Neuron (in vitro differentiated cells): ENCODE measurements around the gene IQCM.

ENCODE experiments used
- H2AFZ ChIP-seq: one replicate; pipeline ENCODE4 v1.6.1; 2013; ENCODE audit warnings: low read depth, mild to moderate bottlenecking, inconsistent platforms, low read length, moderate library complexity
- H3K27me3 ChIP-seq: one replicate; pipeline ENCODE4 v1.6.1; 2013; ENCODE audit warnings: low read length; ENCODE audit not compliant: insufficient read depth
- H3K36me3 ChIP-seq: one replicate; pipeline ENCODE4 v1.6.1; 2013; ENCODE audit warnings: low read length; ENCODE audit not compliant: insufficient read depth
- H3K4me1 ChIP-seq: one replicate; pipeline ENCODE4 v1.6.1; 2013; ENCODE audit warnings: low read length; ENCODE audit not compliant: insufficient read depth
- H3K4me3 ChIP-seq: 2 replicates; pipeline ENCODE4 v1.5.1; 2013; ENCODE audit warnings: mild to moderate bottlenecking, low read length, moderate library complexity
- H3K9me3 ChIP-seq: one replicate; pipeline ENCODE4 v1.6.1; 2013; ENCODE audit warnings: low read length

IQCM gene

GRCh38 chr4:149752729-149753128, 62.9 kb downstream of the IQCM start:
- Histone ChIP-seq H3K4me1 (peaks cover 3% of the 10 kb centered on the region), H2AFZ (no peak overlapping the region), H3K4me3 (no peak overlapping the region), H3K36me3 (no peaks in the 10 kb centered on the region), H3K27me3 (no peaks in the 10 kb centered on the region), H3K9me3 (no peaks in the 10 kb centered on the region)

DNA sequence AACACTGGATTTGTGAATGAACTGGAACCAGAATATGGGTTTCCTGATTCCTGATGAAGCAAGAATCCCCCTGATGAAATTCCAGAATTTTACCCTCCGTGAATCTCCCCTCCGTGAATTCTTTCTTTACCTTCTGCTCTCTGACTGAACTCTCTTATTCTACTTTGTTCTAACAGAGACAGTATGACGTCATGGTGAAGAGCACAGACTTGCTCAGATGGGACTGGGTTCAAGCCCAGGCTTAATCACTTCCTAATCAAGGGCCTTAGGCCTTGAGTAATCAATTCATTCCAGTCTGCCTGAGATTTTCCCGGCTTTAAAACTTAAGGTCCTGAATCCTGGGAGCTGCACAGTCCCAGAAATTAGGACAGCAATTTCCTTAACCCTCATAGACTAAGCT, 64.5 kb downstream of the IQCM start:
- no peak overlapping the region for H2AFZ ChIP-seq
- H3K4me1 ChIP-seq, result peaks cover 3% of the 10 kb centered on the region
- no peaks in the 10 kb centered on the region for H3K36me3 ChIP-seq
- no peak overlapping the region for H3K4me3 ChIP-seq
- H3K27me3 ChIP-seq, result no peaks in the 10 kb centered on the region
- no peaks in the 10 kb centered on the region for H3K9me3 ChIP-seq

GRCh38 chr4:149749784-149750183, 65.9 kb downstream of the IQCM start:
- H3K4me1 ChIP-seq, result peaks cover 3% of the 10 kb centered on the region
- no peak overlapping the region for H2AFZ ChIP-seq
- no peaks in the 10 kb centered on the region for H3K27me3 ChIP-seq
- no peaks in the 10 kb centered on the region for H3K36me3 ChIP-seq
- no peaks in the 10 kb centered on the region for H3K9me3 ChIP-seq
- no peak overlapping the region for H3K4me3 ChIP-seq

DNA sequence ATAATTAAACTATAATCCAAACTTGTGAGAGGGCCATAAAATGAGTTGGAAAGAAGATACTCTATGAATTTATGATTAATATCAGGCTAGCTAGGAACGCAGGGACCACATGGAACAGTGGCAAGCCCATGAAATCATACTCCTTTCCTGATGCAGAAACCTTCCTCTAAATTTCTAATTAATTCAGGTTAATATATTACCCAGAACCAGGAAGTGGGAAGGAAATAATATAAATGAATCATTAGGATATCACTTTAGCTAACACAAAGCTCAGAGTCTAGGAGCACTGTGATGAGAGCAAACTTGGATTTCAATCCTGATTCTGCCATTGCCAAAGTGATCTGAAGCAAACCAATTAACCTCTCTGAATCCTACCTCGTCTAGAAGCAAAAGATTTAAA, 68.0 kb downstream of the IQCM start:
- Histone ChIP-seq H3K4me3 (no peak overlapping the region), H3K27me3 (no peaks in the 10 kb centered on the region), H3K36me3 (no peaks in the 10 kb centered on the region)

DNA sequence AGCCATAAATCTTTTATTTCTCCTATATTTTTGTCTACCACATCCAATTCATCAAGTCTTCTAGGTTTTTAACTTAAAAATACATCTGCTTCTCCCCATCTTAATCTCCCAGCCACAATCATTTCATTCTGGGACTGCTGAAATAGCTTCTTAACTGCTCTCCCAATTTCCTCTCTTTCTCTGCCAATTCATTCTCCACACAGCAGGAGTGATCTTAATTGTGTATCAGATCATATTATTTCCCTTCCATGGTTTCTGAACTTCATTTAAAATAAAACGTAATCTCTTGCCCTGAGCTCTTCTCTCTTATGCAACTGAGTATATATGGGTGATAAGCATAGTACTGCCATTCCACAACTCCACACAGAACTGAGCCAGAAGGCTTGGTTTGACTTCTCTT, 69.4 kb downstream of the IQCM start:
- H3K4me3 ChIP-seq, result no peak overlapping the region
- no peaks in the 10 kb centered on the region for H3K27me3 ChIP-seq
- H3K9me3 ChIP-seq, result no peaks in the 10 kb centered on the region
- H2AFZ ChIP-seq, result no peak overlapping the region
- H3K36me3 ChIP-seq, result no peaks in the 10 kb centered on the region
- peaks cover 3% of the 10 kb centered on the region for H3K4me1 ChIP-seq

More for the DNA sequence above, 68.0 kb downstream of the IQCM start:
- H3K4me1 ChIP-seq, result peaks cover 3% of the 10 kb centered on the region
- H2AFZ ChIP-seq, result no peak overlapping the region
- no peaks in the 10 kb centered on the region for H3K9me3 ChIP-seq

- Histone ChIP-seq H3K4me3 (no peak overlapping the region), H3K4me1 (no peaks in the 10 kb centered on the region), H3K36me3 (no peaks in the 10 kb centered on the region), H2AFZ (no peak overlapping the region), H3K27me3 (no peaks in the 10 kb centered on the region), H3K9me3 (no peaks in the 10 kb centered on the region)
These were observed 74.3 kb downstream of the IQCM start for GRCh38 chr4:149741186-149741831.

DNA sequence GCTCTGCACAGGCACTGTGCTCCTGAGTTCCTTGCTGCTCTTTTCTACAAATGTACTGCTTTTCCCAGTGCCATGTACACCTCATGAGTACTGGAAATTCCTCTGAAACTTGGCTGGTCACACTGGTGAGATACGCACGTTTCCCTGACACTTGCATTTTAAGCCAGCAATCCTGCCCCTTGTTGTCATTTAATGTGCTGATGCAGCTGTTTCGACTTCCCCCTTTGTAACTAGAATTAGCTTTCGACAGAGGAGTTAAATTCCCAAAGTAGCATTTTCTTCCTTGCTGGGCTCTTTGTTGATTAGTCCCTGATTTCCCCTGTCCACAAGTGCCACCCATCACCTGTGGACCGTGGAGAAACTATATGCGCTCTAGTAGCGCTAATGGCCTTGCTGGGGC, 77.5 kb downstream of the IQCM start:
- H3K9me3 ChIP-seq, result no peaks in the 10 kb centered on the region
- no peak overlapping the region for H3K4me3 ChIP-seq
- no peaks in the 10 kb centered on the region for H3K36me3 ChIP-seq
- no peak overlapping the region for H2AFZ ChIP-seq
- no peaks in the 10 kb centered on the region for H3K4me1 ChIP-seq
- no peaks in the 10 kb centered on the region for H3K27me3 ChIP-seq

DNA sequence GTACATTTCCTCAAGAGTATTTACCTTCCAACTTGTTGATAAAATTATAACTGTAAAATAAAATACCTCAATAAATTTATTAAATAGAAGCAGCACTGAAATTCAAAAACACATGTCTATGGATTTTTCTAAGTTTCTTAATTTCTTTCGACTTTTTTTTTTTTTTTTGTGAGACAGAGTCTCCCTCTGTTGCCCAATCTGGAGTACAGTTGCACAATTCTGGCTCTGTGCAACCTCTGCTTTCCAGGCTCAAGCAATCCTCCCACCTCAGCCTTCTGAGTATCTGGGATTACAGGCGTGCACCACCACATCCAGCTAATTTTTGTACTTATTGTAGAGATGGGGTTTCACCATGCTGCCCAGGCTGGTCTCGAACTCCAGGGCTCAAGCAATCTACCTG, 79.8 kb downstream of the IQCM start:
- Histone ChIP-seq H3K27me3 (no peaks in the 10 kb centered on the region), H3K36me3 (no peaks in the 10 kb centered on the region), H3K4me3 (no peak overlapping the region), H2AFZ (no peak overlapping the region), H3K9me3 (no peaks in the 10 kb centered on the region), H3K4me1 (no peaks in the 10 kb centered on the region)

- no peak overlapping the region for H3K4me3 ChIP-seq
- H2AFZ ChIP-seq, result no peak overlapping the region
- H3K27me3 ChIP-seq, result no peaks in the 10 kb centered on the region
- H3K4me1 ChIP-seq, result no peaks in the 10 kb centered on the region
- no peaks in the 10 kb centered on the region for H3K9me3 ChIP-seq
- H3K36me3 ChIP-seq, result no peaks in the 10 kb centered on the region
These were observed 87.2 kb downstream of the IQCM start for GRCh38 chr4:149728444-149728843.

- Histone ChIP-seq H3K36me3 (no peaks in the 10 kb centered on the region), H2AFZ (no peak overlapping the region), H3K4me1 (no peaks in the 10 kb centered on the region), H3K9me3 (no peaks in the 10 kb centered on the region), H3K27me3 (no peaks in the 10 kb centered on the region), H3K4me3 (no peak overlapping the region)
These were observed 88.0 kb downstream of the IQCM start for GRCh38 chr4:149727663-149728062.

DNA sequence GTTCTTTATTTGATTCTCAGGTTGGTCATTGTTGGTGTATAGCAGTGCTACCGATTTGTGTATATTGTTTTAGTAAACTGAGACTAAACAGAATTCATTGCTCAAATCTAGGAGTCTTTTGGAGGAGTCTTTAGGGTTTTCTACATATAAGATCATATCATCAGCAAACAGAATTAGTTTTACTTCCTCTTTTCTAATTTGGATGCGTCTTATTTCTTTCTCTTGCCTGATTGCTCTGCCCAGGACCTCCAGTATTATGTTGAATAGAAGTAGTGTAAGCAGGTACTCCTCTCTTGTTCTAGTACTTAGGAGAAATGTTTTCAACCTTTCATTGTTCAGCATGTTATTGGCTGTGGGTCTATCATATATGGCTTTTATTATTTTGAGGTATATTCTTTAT, 92.6 kb downstream of the IQCM start:
- Histone ChIP-seq H3K9me3 (no peaks in the 10 kb centered on the region), H3K4me3 (no peak overlapping the region), H3K36me3 (no peaks in the 10 kb centered on the region), H2AFZ (no peak overlapping the region), H3K27me3 (no peaks in the 10 kb centered on the region), H3K4me1 (no peaks in the 10 kb centered on the region)

DNA sequence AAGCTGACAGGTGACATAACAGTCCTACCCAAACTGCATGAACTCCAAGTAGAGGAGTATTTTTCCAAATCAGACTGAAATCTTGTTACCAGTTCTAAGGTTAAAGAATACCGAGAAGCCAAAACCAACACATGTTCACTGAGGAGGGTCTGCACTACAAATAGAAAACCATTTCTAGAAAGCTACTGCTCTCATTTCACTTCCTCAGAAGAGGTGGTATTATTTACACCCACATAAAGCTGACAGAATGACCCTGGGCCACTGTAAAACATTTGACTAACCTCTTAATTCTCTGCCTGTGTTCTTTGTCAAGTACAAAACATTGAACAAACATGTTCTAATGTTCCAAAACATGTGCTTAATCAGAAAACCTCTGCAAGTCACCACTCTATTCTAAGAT, 95.8 kb downstream of the IQCM start:
- Histone ChIP-seq H3K4me3 (no peak overlapping the region), H3K4me1 (no peaks in the 10 kb centered on the region), H3K36me3 (no peaks in the 10 kb centered on the region), H3K27me3 (no peaks in the 10 kb centered on the region), H2AFZ (no peak overlapping the region), H3K9me3 (peaks cover 2% of the 10 kb centered on the region)

DNA sequence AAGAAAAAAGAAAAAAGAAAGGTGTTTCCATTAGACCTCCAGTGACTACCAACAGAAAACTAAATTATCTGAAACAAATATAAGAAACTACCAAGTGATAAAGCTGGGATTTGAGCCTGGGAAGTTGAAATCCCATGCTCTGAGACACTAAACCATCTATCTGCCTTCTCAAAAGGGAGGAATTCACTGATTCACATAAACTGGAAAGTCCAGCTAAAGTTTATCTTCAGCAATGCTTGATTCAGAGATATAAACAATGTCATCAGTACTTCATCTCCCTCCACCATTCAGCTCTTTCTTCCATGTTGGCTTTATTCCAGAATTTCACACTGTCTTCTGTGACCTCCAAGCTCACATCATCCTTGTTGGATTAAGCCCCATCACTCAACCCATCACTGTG, 96.3 kb downstream of the IQCM start:
- no peaks in the 10 kb centered on the region for H3K27me3 ChIP-seq
- no peak overlapping the region for H2AFZ ChIP-seq
- H3K4me3 ChIP-seq, result no peak overlapping the region
- H3K36me3 ChIP-seq, result no peaks in the 10 kb centered on the region
- no peaks in the 10 kb centered on the region for H3K4me1 ChIP-seq
- peaks cover 2% of the 10 kb centered on the region for H3K9me3 ChIP-seq

- H3K4me3 ChIP-seq, result no peak overlapping the region
- H2AFZ ChIP-seq, result no peak overlapping the region
- H3K9me3 ChIP-seq, result peaks cover 2% of the 10 kb centered on the region
- no peaks in the 10 kb centered on the region for H3K27me3 ChIP-seq
- H3K36me3 ChIP-seq, result no peaks in the 10 kb centered on the region
- H3K4me1 ChIP-seq, result no peaks in the 10 kb centered on the region
These were observed 97.1 kb downstream of the IQCM start for GRCh38 chr4:149718500-149718899.
